GM10266 (cell line): ENCODE results near the gene HOXB3.

ENCODE experiments used
- DNase-seq: peaks from one replicate; pipeline ENCODE4 v3.0.0; 2012; ENCODE audit errors: extremely low spot score
- TF ChIP-seq, protein P1 (sequence below): IDR thresholded peaks from 2 replicates; pipeline ENCODE4 v1.5.1; 2012; ENCODE audit warnings: mild to moderate bottlenecking, low read depth; ENCODE audit not compliant: control insufficient read depth, insufficient read depth; ENCODE audit errors: missing control alignments

HOXB3 gene

DNA sequence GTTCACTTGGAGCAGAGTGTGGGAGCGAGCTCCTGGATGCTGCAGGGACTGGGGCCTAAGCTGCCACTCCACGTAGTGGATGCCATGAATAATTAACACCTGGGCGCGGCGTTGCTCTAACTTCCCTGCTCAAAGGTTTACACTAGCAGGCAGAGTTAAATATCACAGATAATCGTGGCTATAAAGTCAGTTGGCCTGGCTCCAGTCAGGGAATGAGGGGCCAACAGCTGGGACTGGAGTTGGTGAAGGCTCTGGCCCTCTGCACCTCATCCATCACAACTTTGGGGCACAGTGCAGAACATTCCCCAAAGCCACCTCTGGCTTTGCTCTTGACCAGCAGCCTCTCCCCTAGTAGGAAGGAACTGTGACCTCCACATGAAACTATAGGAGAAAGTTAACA, 22.8 kb downstream of the HOXB3 start:
- TF ChIP-seq, protein P1, sequence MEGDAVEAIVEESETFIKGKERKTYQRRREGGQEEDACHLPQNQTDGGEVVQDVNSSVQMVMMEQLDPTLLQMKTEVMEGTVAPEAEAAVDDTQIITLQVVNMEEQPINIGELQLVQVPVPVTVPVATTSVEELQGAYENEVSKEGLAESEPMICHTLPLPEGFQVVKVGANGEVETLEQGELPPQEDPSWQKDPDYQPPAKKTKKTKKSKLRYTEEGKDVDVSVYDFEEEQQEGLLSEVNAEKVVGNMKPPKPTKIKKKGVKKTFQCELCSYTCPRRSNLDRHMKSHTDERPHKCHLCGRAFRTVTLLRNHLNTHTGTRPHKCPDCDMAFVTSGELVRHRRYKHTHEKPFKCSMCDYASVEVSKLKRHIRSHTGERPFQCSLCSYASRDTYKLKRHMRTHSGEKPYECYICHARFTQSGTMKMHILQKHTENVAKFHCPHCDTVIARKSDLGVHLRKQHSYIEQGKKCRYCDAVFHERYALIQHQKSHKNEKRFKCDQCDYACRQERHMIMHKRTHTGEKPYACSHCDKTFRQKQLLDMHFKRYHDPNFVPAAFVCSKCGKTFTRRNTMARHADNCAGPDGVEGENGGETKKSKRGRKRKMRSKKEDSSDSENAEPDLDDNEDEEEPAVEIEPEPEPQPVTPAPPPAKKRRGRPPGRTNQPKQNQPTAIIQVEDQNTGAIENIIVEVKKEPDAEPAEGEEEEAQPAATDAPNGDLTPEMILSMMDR, result no peak
- DNase-seq, result no peak

DNA sequence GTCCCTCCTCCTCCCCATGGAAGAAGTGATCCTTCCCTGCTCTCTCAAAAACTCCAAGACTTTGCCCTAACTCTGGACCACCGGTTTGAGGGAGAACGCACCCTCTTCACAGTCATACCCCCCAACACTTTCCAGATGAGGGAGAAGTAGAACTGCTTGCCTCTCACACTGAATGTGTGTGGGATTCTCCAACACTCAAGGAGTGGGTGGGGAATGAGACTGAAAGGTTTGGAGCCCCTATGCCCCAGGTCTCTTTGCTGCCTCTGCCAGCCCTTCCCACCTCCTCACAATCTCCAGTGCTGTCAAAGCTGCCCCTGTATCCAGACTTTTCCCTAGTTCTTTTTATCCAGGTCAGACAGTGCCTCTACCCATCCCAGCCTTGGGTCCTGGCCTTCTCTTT, 23.3 kb downstream of the HOXB3 start:
- no peak for DNase-seq

DNA sequence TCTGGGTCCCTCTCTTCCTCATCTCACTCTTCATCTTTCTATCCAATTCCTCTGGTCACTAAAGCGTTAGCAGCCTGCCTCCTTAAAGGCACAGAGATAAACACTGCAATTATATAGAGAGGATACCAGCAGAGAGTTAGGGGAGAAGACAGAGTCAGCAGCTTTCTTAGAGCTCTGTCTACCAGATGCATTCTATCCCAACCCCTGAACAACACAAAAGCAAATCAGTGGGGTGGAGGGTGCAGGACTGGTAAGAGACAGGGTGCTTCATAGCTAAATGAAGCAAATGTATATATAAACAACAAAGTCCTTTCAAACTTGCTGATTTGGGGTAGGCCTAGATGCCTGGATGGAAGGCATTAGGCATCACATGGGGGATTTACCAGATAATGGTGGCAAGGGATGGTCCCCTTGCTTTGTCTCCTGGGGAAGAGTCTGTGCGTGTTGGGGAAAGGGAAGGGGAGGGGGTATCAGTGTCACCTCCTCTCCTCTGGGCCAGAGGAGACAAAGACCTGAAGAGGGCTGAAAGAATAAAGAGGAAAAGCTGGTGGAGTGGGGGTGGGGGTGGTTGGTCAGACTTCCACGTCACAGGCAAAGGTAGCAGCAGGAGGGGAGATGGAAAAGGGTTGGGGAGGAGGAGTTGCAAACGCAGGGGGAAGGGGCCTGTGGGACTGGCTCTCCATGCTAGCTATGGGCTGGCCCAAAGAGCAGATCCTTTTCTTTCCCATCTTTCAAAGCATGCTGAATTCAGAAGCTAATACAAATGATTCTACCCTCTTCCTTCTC, 23.9 kb downstream of the HOXB3 start:
- TF ChIP-seq, protein P1, result no peak
- DNase-seq, result no peak

More for the DNA sequence above, 23.3 kb downstream of the HOXB3 start:
- TF ChIP-seq, protein P1, result no peak

DNA sequence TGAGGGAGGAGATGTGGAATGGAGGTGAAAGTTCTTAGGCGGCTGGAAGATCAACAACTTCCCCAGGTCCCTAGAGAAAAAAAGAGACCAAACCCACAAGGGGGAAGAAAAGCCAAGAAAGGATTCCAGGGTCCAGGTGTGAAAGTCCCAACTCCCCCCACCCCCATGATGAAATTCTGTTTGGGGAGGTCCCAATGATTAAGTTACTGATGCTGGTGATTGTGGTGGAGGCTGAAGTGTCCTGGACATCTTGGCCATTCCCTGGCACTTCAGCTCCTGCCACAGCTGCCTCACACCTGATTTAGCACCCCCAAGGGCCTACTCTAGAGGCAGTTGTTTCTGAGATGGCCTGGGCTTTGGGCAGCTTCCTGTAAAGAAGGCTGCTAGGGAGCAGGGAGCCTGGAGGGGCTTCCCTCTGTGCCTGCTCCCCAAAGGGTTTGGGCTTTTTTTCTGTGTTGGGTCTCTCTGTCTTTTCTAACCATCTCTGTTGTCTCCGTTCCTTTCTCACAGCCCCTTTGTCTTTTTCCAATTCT, 25.0 kb downstream of the HOXB3 start:
- DNase-seq, result no peak
- TF ChIP-seq, protein P1, result no peak

DNA sequence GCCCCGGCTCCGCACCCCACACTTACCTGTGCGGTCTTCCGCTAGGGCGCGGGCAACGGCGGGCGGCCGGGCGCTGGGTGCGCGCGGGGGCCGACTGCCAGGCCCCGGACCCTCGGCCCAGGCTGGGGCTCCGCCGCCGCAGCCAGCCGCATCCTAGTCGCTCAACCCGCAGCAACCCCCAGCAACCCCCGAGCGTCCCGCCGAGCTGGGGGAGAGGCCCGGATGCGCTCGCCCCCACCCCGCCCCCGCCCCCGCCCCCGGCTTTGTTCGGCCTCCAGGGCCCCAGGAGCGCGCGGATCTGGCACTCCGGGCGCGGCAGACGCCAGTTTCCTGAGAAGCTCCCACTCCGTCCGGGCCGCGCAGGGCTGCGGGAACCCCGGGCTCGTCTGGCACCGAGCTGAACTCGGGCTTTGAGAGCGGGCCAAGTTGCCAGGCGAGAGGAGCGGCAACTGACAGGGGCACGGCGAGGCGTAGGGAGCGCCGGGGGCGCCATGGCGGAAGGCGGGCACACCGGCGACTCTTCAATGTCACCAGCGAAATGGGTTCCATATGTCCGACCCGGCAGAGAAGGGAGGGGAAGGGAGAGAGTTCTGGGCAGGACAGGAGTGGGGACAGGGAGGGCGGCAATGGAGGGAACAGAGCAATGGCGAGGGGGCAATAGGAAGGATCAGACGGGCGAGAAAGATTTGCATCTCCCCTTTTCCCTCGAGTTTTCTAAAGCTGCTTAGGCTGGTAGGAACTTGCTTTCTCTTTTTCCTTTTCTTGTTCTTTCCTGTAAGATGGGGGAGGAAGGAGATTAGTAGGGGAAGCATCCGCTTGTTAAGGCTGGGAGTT, 25.6 kb downstream of the HOXB3 start:
- TF ChIP-seq, protein P1, result no peak
- DNase-seq, result no peak

DNA sequence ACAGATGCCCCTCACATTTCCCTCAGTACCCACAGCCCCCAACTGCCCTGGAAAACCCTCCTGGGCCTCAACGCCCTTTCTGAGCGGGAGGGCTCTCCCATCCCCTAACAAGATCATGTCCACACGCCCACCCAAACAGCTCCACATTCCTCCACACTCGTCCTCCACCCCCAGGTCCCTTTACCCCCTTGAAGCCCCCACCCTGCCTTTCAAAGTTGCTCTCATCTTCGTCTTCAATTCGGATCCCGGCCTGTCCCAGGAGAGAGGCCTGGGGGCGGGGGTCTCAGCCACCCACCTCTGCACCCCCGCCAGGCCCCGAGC, 26.2 kb downstream of the HOXB3 start:
- no peak for DNase-seq
- TF ChIP-seq, protein P1, result no peak
